Activated naive CD8-positive, alpha-beta T cell (primary cell): Measurements from ENCODE around the gene PRIMA1.

Experiments
- H3K27ac Mint-ChIP-seq: one replicate; pipeline ENCODE4 v1.8.0; 2021; ENCODE audit warnings: mixed read lengths
- H3K27me3 Mint-ChIP-seq: one replicate; pipeline ENCODE4 v1.8.0; 2021; ENCODE audit warnings: mixed read lengths
- H3K36me3 Mint-ChIP-seq: one replicate; pipeline ENCODE4 v1.8.0; 2021; ENCODE audit warnings: mixed read lengths
- H3K4me1 Mint-ChIP-seq: one replicate; pipeline ENCODE4 v1.8.0; 2021; ENCODE audit warnings: low read depth, mixed read lengths
- H3K4me3 Mint-ChIP-seq: one replicate; pipeline ENCODE4 v1.8.0; 2021; ENCODE audit warnings: mild to moderate bottlenecking, mixed read lengths
- H3K9me3 Mint-ChIP-seq: one replicate; pipeline ENCODE4 v1.8.0; 2021; ENCODE audit warnings: low read depth, mixed read lengths

Gene PRIMA1

DNA sequence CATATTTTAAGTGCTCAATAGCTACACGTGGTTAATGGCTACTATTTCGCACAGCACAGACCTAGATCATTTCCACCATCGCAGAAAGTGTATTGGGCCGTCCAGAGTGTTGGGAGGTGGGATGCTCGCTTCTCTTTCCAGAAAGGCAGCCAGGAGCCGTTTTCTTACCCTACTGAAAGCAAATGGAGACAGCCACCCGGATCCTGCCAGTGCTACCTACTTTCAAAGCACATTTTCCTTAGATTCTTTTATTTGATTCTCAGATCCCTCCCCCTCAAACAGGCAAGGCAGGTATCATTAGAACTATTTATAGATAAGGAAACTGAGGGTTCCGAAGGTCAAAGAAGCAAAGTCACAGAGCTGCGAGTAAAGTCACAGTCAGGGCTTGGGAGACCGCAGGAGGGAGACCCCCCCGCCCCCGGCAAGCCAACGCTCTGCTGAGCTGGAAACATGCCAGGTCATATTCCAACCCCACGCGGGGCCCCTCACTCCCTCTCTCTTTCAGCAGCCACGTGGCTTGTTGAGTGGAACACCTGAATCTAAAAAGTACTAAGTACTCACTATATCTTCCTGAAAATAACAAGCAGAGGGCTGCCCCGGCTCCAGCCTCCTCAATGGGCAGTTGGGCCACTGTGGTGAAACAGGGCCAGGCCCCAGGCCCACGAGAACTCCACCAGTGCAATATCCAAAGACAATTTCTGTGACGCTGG lies 36.2 kb downstream of the PRIMA1 start:
- Mint-ChIP-seq H3K9me3 (no peaks in the 10 kb centered on the region), H3K27me3 (no peaks in the 10 kb centered on the region), H3K4me1 (no peaks in the 10 kb centered on the region), H3K27ac (no peak overlapping the region), H3K36me3 (no peaks in the 10 kb centered on the region), H3K4me3 (no peak overlapping the region)

DNA sequence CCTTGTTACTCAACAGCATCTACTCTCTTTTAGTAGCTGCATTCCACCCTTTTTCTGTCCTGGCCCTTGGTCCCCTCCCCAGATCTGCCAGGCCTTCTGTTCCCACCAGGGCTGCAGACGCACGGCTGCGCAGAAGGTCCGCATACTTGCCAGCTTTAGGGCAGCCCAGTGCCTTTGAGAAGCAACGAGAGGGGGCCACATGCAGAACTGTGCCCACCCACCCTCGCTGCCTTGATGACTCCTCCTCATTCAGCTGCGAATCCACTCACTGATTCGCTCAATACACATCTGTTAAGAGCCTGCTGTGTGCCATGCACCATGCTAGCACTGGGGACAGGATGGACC lies 39.2 kb downstream of the PRIMA1 start:
- no peaks in the 10 kb centered on the region for H3K36me3 Mint-ChIP-seq
- no peak overlapping the region for H3K27ac Mint-ChIP-seq
- H3K9me3 Mint-ChIP-seq = no peaks in the 10 kb centered on the region
- no peaks in the 10 kb centered on the region for H3K4me1 Mint-ChIP-seq
- peaks cover 2% of the 10 kb centered on the region for H3K27me3 Mint-ChIP-seq
- H3K4me3 Mint-ChIP-seq = no peak overlapping the region

DNA sequence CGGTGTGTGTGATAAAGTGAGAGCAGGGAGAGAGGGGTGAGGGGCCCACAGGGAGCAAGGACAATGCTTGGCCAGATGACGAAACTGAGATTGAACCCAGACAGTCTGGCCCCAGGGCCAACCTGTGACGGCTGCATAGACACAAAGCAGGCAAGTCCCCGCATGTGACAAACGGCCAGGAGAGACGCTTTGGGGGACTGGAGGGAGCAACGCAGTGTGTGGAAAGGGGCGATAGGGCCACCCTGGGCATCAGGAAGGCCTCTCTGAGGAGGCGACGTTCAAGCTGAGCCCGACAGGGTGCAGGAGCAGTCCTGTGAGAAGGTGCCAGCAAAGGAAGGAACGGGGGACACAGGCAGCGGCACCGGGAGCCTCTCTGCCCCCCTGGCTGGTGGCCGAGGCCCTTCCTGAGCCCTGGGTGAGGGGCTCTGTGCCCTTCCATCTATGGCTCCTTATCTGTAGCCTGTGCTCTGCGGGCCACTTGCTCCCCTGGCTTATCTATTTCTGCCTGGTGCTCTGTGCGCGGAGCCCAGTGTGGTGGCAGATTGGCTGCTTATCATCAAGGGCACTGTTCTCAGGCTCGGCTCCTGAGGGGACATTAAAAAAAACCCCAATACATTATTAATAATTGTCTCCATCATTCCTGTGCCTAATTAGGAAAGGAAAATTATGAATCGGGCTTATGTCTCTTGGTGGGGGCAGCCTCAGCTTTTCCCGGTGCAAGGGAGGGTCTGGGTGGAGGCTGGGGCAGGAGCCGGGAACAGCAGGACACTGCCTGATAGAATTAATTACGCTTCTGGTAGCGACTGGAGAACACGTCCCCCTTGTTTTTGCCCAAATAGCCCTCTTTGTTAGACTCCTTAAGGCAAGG lies 39.8 kb downstream of the PRIMA1 start:
- H3K27me3 Mint-ChIP-seq = peaks cover 2% of the 10 kb centered on the region
- H3K9me3 Mint-ChIP-seq = no peaks in the 10 kb centered on the region
- no peak overlapping the region for H3K27ac Mint-ChIP-seq

GRCh38 chr14:93747560-93747959 lies 40.7 kb downstream of the PRIMA1 start:
- no peak overlapping the region for H3K27ac Mint-ChIP-seq
- peaks cover 2% of the 10 kb centered on the region for H3K27me3 Mint-ChIP-seq
- no peaks in the 10 kb centered on the region for H3K9me3 Mint-ChIP-seq
- no peaks in the 10 kb centered on the region for H3K4me1 Mint-ChIP-seq
- H3K4me3 Mint-ChIP-seq = no peak overlapping the region
- H3K36me3 Mint-ChIP-seq = no peaks in the 10 kb centered on the region

More for the DNA sequence above, 39.8 kb downstream of the PRIMA1 start:
- no peaks in the 10 kb centered on the region for H3K4me1 Mint-ChIP-seq
- H3K4me3 Mint-ChIP-seq = no peak overlapping the region
- no peaks in the 10 kb centered on the region for H3K36me3 Mint-ChIP-seq

DNA sequence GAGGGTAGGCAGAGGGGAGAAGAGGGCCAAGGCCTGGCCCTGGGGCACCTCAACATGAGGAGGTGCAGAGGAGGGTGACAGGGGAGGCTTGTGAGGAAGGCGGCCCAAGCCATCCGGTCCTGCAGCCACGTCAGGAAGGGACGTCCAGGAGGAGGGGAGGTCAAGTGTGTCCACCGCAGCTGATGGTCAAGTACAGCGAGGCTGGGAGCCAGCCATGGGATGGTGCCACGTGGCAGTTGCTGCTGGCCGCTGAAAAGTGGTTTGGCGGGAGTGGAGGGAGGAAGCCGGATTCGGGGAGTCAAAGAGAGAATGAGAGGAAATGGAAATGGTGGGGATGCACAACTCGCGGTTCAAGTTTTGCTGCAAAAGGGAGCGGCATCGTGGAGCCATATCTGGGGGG lies 41.2 kb downstream of the PRIMA1 start:
- no peaks in the 10 kb centered on the region for H3K9me3 Mint-ChIP-seq
- no peaks in the 10 kb centered on the region for H3K36me3 Mint-ChIP-seq
- no peak overlapping the region for H3K27ac Mint-ChIP-seq
- peaks cover 2% of the 10 kb centered on the region for H3K27me3 Mint-ChIP-seq
- no peak overlapping the region for H3K4me3 Mint-ChIP-seq
- H3K4me1 Mint-ChIP-seq = no peaks in the 10 kb centered on the region

GRCh38 chr14:93745603-93746273 lies 42.5 kb downstream of the PRIMA1 start:
- H3K36me3 Mint-ChIP-seq = no peaks in the 10 kb centered on the region
- no peak overlapping the region for H3K27ac Mint-ChIP-seq
- peaks cover 2% of the 10 kb centered on the region for H3K27me3 Mint-ChIP-seq
- no peaks in the 10 kb centered on the region for H3K9me3 Mint-ChIP-seq
- no peak overlapping the region for H3K4me3 Mint-ChIP-seq
- H3K4me1 Mint-ChIP-seq = no peaks in the 10 kb centered on the region

DNA sequence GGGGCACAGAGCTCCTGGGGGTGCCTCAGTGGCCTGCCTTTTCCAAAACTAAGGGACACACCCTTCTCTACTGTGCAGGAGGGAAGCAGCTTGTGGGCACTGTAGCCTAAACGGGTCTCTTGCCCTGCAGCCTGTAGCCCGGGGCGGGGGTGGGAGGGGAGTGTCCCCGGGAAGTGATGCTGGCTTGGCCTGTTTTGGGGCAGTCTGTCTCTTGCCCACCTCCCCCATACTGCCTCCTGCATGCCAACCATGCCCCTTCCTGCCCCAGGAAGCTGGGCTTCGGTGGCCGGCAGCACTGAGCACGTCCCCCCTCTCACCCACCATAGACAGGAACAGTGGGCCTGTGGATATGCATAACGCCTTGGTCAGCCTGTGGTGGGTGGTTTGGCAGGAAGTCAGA lies 43.4 kb downstream of the PRIMA1 start:
- Mint-ChIP-seq H3K4me3 (no peak overlapping the region), H3K4me1 (no peaks in the 10 kb centered on the region), H3K27ac (no peak overlapping the region), H3K27me3 (peaks cover 2% of the 10 kb centered on the region), H3K36me3 (no peaks in the 10 kb centered on the region), H3K9me3 (no peaks in the 10 kb centered on the region)

DNA sequence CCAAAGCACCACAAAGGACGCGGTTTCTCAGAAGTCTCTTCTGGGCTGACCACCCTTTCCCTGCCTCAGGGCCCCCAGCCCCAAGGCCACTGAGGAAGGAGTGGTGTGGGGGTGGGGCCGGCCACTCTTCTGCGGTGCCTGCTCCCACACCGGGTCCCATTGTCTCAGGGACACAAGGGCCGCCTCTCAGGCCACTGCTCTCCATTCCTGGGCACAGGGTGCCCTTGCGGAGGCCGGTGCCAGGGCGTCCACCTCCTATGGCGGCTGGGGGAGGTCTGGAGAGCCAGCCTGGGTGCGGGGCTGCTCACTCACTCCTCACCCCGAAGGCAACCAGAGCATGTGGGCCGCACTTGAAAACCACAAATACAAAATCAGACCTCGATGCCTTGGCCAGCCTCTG lies 44.1 kb downstream of the PRIMA1 start:
- Mint-ChIP-seq H3K36me3 (no peaks in the 10 kb centered on the region), H3K4me1 (no peaks in the 10 kb centered on the region), H3K9me3 (no peaks in the 10 kb centered on the region), H3K4me3 (no peak overlapping the region), H3K27ac (no peak overlapping the region), H3K27me3 (peaks cover 5% of the 10 kb centered on the region)

DNA sequence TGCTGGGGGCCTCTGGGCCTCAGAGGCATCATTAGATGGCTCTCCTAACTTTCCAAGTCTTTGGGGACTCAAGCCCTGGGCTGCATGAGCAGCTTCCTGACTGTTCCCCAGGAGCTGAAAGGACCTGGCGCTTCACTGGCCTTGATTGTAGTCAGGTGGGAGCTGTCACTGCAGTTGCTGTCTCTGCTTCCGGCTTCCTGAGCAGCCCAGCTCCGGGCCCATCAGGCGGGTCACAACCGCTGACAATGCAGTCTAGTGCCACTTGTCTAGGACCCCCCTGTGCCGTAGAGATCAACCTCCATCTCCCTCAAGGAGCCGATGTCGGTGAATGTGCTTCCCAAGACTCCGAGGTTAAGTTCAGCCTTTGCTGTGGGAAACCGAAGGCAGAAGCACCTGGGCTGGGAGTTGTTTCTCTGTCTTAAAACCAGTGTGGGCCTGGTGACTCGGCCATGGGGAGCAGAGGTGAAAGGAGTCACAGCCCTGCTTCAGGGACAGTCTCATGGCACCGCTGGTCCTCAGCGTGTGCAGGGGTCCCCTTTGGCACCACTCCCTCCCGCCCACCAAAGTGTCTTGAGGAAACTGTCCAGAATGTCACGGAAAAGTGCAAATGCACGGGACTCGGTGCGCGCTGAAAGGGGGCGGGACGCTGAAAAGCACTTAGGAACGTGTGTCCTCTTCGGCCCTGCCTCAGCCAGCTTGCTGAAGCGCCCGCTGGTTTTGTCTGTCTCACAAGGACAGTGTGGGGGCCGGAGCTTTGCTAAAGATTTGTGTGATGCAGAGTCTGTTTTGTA lies 44.8 kb downstream of the PRIMA1 start:
- Mint-ChIP-seq H3K36me3 (no peaks in the 10 kb centered on the region), H3K4me1 (no peaks in the 10 kb centered on the region), H3K9me3 (no peaks in the 10 kb centered on the region), H3K27ac (no peak overlapping the region), H3K4me3 (no peak overlapping the region), H3K27me3 (peaks cover 5% of the 10 kb centered on the region)

GRCh38 chr14:93742761-93743160 lies 45.5 kb downstream of the PRIMA1 start:
- no peak overlapping the region for H3K27ac Mint-ChIP-seq
- H3K9me3 Mint-ChIP-seq = no peaks in the 10 kb centered on the region
- H3K27me3 Mint-ChIP-seq = peaks cover 5% of the 10 kb centered on the region
- no peaks in the 10 kb centered on the region for H3K36me3 Mint-ChIP-seq
- H3K4me1 Mint-ChIP-seq = no peaks in the 10 kb centered on the region
- H3K4me3 Mint-ChIP-seq = no peak overlapping the region

- no peak overlapping the region for H3K4me3 Mint-ChIP-seq
- H3K27me3 Mint-ChIP-seq = peaks cover 7% of the 10 kb centered on the region
- H3K27ac Mint-ChIP-seq = no peak overlapping the region
- H3K9me3 Mint-ChIP-seq = no peaks in the 10 kb centered on the region
- H3K36me3 Mint-ChIP-seq = no peaks in the 10 kb centered on the region
- no peaks in the 10 kb centered on the region for H3K4me1 Mint-ChIP-seq
These were observed 46.6 kb downstream of the PRIMA1 start for GRCh38 chr14:93741556-93742230.

- Mint-ChIP-seq H3K27me3 (peaks cover 5% of the 10 kb centered on the region), H3K4me3 (no peak overlapping the region), H3K9me3 (no peaks in the 10 kb centered on the region)
These were observed 50.7 kb downstream of the PRIMA1 start for GRCh38 chr14:93737634-93738033.

DNA sequence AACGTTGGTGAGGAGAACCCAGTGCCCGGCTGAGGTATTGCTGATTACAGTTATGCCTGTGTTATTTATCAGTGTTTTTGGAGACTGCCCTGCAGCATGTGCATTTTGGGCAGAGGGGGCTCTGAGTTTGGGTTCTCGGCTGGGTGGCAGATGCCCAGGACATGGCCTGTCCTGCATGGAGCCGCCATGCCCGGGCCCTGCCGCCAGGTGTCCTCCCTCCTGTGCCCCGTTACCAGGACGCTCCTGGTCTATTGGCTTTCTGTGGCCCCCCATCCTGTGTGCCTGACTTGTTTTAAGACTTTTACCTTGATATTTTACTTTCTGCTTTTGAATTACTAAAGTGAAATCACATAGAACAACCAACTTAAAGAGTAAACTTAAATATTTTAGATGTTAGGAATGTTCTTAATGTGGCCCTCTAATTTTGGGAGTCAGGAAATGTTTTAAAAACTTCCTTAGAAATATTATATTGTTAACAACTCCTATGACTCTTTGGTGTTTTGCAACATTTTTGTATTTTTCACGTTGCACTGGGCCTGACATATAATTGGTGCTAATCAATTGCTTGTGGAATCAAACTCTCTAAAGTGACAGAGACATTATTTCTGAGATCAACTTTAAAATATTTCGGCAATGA lies 51.8 kb downstream of the PRIMA1 start:
- no peaks in the 10 kb centered on the region for H3K9me3 Mint-ChIP-seq
- no peak overlapping the region for H3K27ac Mint-ChIP-seq
- H3K36me3 Mint-ChIP-seq = no peaks in the 10 kb centered on the region
- H3K27me3 Mint-ChIP-seq = peaks cover 5% of the 10 kb centered on the region
- no peak overlapping the region for H3K4me3 Mint-ChIP-seq
- H3K4me1 Mint-ChIP-seq = no peaks in the 10 kb centered on the region

More at GRCh38 chr14:93737634-93738033, 50.7 kb downstream of the PRIMA1 start:
- Mint-ChIP-seq H3K27ac (no peak overlapping the region), H3K4me1 (no peaks in the 10 kb centered on the region), H3K36me3 (no peaks in the 10 kb centered on the region)

DNA sequence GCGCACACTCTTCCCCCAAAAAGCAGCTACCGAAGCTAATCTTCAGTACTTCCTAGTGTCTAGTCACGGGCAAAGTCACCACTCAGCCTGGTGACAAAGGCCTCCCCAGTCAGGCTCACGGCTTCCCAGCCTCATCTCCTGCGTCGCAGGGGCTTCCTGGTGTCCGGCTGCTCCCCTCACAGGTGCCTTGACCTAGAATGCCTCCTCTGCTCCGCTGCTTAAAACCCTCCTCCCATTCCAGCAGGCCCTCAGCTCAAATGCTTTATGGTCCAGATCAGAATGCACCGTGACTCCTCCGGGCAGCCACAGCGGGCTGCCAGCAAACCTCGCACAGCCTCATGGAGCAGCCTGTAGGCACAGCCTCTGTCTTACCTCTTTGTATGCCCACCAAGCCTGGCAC lies 53.1 kb downstream of the PRIMA1 start:
- H3K9me3 Mint-ChIP-seq = no peaks in the 10 kb centered on the region
- H3K36me3 Mint-ChIP-seq = no peaks in the 10 kb centered on the region
- H3K4me3 Mint-ChIP-seq = no peak overlapping the region
- no peaks in the 10 kb centered on the region for H3K4me1 Mint-ChIP-seq
- H3K27ac Mint-ChIP-seq = no peak overlapping the region
- H3K27me3 Mint-ChIP-seq = peaks cover 5% of the 10 kb centered on the region
